Fibroblast of pulmonary artery (primary cell): ENCODE results near the gene CCRL2.
"Not testable (repeated sequence)": the region's sequence is repeated elsewhere in the genome, so short reads cannot be mapped to it uniquely, and the experiment has no call there.

Experiments used
- DNase-seq: peaks from one replicate; pipeline ENCODE4 v3.0.0-alpha.2; 2010; ENCODE audit warnings: low read depth
- H3K4me3 ChIP-seq: replicated peaks from 2 replicates; pipeline ENCODE4 v1.5.1; 2011; ENCODE audit warnings: low read depth, mild to moderate bottlenecking, control low read depth, low read length, moderate library complexity
- TF ChIP-seq, protein P1 (sequence below): IDR thresholded peaks from 2 replicates; pipeline ENCODE4 v1.5.1; 2011; ENCODE audit warnings: mild to moderate bottlenecking, control low read depth, low read length, inconsistent platforms; ENCODE audit errors: missing control alignments

CCRL2 gene

DNA sequence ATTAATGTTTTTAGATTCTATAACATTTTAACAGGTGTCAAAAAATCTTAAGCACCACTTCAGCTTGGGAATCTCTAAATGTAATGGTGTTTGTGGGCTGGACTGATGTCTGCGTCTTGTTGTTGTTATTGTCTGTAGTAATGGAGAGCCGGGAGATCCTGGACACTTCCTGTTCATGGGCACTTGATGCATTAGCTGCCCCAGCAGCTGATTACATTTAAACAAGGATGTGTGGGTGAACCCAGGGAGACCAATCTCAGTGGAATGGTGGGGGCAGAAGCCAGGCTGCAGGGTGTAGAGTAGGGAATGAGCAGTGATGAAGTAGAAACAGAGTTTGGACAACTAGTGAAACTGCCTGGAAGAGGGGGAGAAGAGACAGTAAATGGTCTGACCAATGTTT lies 8.0 kb upstream of the CCRL2 start:
- TF ChIP-seq, protein P1, sequence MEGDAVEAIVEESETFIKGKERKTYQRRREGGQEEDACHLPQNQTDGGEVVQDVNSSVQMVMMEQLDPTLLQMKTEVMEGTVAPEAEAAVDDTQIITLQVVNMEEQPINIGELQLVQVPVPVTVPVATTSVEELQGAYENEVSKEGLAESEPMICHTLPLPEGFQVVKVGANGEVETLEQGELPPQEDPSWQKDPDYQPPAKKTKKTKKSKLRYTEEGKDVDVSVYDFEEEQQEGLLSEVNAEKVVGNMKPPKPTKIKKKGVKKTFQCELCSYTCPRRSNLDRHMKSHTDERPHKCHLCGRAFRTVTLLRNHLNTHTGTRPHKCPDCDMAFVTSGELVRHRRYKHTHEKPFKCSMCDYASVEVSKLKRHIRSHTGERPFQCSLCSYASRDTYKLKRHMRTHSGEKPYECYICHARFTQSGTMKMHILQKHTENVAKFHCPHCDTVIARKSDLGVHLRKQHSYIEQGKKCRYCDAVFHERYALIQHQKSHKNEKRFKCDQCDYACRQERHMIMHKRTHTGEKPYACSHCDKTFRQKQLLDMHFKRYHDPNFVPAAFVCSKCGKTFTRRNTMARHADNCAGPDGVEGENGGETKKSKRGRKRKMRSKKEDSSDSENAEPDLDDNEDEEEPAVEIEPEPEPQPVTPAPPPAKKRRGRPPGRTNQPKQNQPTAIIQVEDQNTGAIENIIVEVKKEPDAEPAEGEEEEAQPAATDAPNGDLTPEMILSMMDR, result no peak
- no peak overlapping the region for H3K4me3 ChIP-seq
- DNase-seq, result no peak

DNA sequence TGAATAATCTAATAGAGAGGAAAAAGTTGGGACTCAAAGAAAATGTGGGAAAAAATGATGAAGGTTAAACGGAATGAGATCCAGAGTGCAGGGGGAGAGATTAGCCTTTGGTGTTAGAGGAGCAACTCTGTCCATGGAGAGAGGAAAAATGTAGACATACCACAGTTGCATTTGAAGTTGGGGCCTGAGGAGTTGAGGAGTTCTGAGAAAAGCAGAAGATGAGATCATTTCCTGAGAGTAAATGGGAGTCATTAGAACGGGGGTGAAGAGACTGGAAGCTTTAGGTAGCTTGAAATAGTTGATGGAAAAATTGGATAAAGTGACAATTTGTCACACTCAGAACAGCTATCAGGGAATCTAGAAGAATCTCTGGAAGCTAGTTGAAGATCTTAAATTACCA lies 7.5 kb upstream of the CCRL2 start:
- peak; percentile 20 for DNase-seq
- TF ChIP-seq, protein P1, result no peak
- no peak overlapping the region for H3K4me3 ChIP-seq

DNA sequence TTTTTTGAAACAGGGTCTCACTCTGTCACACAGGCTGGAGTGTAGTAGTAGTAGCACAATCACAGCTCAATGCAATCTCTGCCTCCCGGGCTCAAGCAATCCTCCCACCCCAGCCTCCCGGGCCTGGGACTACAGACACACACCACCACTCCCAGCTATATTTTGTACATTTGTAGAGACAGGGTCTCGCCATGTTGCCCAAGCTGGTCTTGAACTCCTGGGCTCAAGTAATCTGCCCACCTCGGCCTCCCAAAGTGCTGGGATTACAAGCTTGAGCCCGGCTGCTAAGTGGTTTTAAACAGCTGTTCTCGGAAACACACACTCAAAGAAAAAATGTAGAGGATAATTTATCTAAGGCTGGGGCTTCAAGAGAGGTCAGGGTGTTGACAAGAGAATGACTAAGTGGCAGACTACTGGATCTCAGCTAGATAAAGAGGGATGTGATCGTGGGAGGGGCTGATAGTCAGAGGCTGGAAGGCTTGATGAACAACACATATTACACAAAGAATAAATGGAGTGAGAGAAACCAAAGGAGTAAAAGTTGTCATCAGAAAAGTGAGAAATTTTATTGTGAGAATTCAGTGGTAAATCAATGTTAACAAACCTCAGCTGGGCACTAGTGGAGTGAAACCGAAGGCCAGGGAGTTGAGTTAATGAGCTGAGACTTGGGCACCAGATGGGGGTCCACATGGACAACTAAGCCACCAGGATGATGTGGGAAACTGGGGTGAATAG lies 6.9 kb upstream of the CCRL2 start:
- TF ChIP-seq, protein P1, result no peak
- peak; percentile 72 for DNase-seq
- no peak overlapping the region for H3K4me3 ChIP-seq

DNA sequence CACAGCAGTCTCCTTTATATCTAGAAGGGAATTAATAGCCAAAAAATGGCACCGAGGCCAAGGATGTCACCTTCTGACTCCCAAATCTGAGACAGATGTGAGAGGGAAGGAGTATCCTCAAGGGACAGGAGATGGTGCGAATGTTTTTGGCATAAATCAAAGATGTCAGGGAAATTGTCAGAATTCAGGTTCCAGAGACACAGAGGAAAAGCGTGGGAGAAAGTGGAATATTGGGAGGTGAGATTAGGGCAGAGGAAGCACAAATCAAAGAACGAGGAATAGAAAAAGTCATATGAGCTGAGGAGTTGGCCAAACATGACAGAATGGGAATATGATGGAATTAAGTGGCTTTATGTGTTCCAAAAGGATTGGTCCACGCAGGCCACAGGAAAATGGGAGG lies 6.2 kb upstream of the CCRL2 start:
- no peak for DNase-seq
- no peak overlapping the region for H3K4me3 ChIP-seq
- TF ChIP-seq, protein P1, result no peak

DNA sequence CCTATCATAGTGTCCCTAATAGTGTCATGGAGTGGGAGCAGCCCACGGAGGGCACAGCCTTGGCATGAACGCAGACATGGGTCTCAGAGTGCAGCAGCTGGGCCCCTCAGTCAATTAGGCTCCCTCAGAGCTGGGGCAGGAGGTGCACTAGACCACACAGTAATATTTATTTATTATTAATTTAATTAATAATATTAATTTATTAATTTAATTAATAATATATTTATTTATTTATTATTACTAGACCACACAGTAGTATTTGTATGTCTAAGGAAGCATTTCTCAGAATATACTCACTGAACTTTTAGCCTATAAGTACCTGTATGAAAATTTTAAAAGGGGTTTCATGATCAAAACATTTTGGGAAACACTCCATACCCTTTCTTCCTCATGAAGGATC lies 5.5 kb upstream of the CCRL2 start:
- H3K4me3 ChIP-seq, result no peak overlapping the region
- DNase-seq, result no peak
- TF ChIP-seq, protein P1, result no peak

DNA sequence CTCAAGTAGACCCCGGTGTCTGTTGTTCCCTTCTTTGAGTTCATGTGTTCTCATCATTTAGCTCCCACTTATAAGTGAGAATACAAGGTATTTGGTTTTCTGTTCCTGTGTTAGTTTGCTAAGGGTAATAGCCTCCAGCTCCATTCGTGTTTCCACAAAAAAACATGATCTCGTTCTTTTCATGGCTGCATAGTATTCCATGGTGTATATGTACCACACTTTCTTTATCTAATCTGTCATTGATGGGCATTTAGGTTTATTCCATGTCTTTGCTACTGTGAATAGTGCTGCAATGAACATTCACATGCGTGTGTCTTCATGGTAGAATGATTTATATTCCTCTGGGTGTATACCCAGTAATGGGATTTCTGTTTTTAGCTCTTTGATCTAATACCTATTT lies 4.2 kb upstream of the CCRL2 start:
- H3K4me3 ChIP-seq, DNase-seq: not testable (repeated sequence)

DNA sequence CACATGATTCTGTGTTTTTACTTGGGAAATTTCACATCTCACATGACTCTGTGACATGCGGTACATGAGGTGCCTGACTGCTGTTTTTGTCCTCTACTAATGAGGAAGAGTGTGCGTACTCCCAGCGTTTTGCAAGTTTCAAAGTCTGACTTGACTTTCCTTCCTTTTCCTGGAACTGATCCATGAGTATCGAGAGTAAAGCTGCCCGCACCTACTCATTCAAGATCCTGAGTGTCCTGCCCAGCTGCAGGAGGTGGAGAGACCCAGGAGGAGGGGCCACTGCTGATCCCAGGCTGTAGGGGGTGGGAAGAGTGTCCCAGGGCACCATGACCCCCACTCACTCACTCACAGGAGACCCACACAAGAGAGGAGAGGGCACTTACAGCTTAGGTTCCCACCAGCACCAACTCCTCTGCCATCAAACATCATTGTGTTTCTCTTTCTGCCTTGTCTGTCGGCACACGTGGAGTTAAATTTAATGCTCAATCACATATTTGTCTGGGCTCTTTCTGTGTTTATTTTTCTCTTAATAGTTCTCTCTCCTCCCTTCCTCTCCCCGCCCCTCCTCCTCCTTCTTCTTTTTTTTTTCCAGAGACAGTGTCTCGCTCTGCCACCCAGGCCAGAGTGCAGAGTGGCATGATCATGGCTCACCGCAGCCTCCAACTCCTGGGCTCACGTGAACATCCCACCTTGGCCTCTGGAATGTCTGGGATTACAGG lies 1.6 kb upstream of the CCRL2 start:
- DNase-seq, result no peak

More for the DNA sequence above, 1.6 kb upstream of the CCRL2 start:
- TF ChIP-seq, protein P1, result no peak
- H3K4me3 ChIP-seq, result no peak overlapping the region
